Fibroblast of lung (primary cell): ENCODE results near the gene GNE.
"Not testable (repeated sequence)": the region's sequence is repeated elsewhere in the genome, so short reads cannot be mapped to it uniquely, and the experiment has no call there.

Experiments used
- EZH2 ChIP-seq: IDR thresholded peaks from 2 replicates; pipeline ENCODE4 v1.5.1; 2012; ENCODE audit warnings: low read length, control low read depth, mild to moderate bottlenecking; ENCODE audit errors: missing control alignments
- TF ChIP-seq, protein P1 (sequence below), 2 donors: IDR thresholded peaks in 1 of 2; conservative IDR thresholded peaks in 1 of 2; 1 replicate in 1 of 2; 2 replicates in 1 of 2; pipeline ENCODE4 v1.5.1; 2011 to 2012; ENCODE audit warnings: low read length in 2 of 2, control low read depth in 1 of 2, inconsistent platforms in 1 of 2, low read depth in 1 of 2, mild to moderate bottlenecking in 1 of 2

DNA sequence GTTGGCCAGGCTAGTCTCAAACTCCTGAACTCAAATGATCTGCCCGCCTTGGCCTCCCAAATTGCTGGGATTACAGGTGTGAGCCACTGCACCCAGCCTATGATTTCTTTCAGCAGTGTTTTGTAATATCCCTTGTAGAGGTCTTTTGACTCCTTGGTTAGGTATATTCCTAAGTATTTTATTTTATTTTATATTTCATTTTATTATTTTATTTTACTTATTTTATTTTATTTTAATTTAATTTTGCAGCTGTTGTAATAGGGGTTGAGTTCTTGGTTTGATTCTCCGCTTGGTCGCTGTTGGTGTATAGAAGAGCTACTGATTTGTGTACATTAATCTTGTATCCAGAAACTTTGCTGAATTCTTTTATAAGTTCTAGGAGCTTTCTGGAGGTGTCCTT, 18.6 kb downstream of the GNE start:
- TF ChIP-seq, protein P1, sequence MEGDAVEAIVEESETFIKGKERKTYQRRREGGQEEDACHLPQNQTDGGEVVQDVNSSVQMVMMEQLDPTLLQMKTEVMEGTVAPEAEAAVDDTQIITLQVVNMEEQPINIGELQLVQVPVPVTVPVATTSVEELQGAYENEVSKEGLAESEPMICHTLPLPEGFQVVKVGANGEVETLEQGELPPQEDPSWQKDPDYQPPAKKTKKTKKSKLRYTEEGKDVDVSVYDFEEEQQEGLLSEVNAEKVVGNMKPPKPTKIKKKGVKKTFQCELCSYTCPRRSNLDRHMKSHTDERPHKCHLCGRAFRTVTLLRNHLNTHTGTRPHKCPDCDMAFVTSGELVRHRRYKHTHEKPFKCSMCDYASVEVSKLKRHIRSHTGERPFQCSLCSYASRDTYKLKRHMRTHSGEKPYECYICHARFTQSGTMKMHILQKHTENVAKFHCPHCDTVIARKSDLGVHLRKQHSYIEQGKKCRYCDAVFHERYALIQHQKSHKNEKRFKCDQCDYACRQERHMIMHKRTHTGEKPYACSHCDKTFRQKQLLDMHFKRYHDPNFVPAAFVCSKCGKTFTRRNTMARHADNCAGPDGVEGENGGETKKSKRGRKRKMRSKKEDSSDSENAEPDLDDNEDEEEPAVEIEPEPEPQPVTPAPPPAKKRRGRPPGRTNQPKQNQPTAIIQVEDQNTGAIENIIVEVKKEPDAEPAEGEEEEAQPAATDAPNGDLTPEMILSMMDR (conservative IDR thresholded peaks at IDR 0.05 in 1 of 2, IDR thresholded peaks at IDR 0.05 in 1 of 2; ENCODE audit: low read depth in 1 of 2, low read length in 2 of 2), result not testable (repeated sequence)
- TF ChIP-seq EZH2, result not testable (repeated sequence)
